GM18505 (cell line): Measurements from ENCODE around the gene DCST1.

Source experiments
- ATAC-seq: cut with Tn5 transposase; IDR thresholded peaks from one replicate; pipeline ENCODE4 v1.9.1; 2021; ENCODE audit not compliant: unreplicated experiment
- POLR2A ChIP-seq: IDR thresholded peaks from 4 replicates; pipeline ENCODE4 v1.6.1; 2011; ENCODE audit warnings: borderline replicate concordance; ENCODE audit not compliant: insufficient read depth, insufficient read length; ENCODE audit errors: extremely low read depth

The DCST1 gene

DNA sequence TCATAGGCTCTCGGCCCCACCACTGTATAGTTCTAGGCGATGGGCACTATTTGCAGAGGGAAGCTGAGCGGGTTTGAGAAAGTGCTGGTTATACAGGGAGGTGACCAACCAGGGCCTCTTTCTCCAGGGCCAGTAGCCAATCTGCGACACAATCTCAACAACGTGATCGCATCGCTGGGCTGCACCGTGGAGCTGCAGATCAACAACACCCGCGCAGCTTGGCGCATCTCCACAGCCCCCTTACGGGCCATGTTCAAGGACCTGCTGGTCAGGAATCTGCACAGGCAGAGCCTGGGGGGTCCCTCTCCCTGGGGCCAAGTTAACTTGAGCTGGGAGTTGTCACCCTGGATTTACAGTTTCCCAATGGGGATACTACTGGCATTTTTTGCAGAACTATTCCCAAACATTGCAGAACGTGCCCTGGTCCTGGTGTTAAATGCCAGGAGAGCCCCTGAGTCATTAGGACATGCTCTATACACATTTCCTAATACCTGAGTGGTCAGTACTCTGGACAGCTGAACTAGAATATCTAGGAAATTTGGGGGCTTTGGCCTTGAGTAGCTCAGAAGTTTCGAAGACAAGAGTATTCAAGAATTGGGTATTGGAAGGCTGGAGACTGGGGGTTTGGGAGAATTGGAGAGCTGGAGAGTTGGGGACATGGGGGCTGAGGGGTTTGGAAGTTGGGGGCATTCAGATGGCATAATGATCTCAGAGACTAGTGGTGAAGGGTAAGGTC, 6.9 kb downstream of the DCST1 start:
- no peak for ATAC-seq
- no peak for TF ChIP-seq POLR2A

DNA sequence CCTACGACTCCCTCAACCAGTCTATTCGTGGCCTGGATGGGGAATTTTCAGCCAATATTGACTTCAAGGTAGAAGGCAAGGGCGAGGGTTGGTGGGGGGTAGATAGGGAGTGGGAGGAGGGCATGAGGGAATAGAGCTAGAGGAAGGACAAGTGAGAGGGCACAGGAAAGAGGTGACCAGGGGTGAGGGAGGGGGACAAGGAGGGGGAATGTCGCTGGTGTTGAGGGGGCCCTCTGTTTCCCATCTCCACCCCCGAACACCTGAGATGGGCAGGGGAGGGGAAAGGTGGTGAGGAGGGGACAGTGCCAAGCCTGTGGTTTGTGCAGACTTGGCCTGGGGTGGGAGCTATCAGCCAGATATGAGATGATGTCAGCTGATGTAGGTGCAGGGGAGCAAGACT, 9.2 kb downstream of the DCST1 start:
- no peak for ATAC-seq
- no peak for TF ChIP-seq POLR2A

GRCh38 chr1:155043301-155043702, 9.7 kb downstream of the DCST1 start:
- no peak for TF ChIP-seq POLR2A
- no peak for ATAC-seq

- TF ChIP-seq POLR2A, result no peak
- no peak for ATAC-seq
These were observed 10.2 kb downstream of the DCST1 start for GRCh38 chr1:155043793-155044192.

GRCh38 chr1:155044365-155044764, 10.7 kb downstream of the DCST1 start:
- TF ChIP-seq POLR2A, result no peak
- no peak for ATAC-seq

- ATAC-seq, result no peak
- TF ChIP-seq POLR2A, result no peak
These were observed 11.4 kb downstream of the DCST1 start for GRCh38 chr1:155044812-155045657.

DNA sequence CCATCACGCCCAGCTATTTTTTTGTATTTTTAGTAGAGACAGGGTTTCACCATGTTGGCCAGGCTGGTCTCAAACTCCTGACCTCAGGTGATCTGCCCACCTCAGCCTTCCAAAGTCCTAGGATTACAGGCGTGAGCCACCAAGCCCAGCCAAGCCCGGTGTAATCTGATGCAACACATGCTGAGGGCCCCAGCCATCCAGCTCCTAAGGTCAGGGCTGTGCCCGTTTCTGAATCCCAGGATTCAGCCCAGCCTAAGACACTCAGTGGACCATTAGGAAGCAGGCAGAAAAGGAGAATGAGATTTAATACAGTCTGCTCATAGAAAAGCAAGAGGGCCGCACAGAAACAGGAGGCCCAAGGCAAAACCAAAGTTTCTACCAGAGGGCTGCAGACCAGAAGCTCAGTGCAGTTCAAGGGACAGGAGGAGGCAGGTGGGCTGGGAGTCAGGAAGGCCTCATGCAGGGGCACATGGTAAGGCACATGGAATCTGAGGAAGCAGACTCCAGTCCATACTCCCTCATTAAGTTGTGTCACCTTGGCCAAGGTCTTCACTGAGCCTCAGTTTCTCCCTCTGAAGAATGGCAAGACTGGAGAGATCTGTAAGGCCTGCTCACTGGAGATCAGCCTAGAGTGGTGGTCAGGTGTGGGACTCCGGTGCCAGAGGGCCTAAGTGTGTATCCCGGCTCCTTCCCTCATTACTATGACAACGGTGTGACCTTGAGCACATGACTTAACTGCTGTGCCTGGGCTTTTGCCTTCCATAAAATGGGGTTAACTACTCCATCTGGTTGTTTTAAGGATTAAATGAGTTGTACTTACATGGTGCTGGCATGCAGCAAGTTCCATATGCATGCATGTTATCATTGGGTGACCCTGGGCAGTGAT, 15.1 kb downstream of the DCST1 start:
- ATAC-seq, result no peak
- TF ChIP-seq POLR2A, result no peak

DNA sequence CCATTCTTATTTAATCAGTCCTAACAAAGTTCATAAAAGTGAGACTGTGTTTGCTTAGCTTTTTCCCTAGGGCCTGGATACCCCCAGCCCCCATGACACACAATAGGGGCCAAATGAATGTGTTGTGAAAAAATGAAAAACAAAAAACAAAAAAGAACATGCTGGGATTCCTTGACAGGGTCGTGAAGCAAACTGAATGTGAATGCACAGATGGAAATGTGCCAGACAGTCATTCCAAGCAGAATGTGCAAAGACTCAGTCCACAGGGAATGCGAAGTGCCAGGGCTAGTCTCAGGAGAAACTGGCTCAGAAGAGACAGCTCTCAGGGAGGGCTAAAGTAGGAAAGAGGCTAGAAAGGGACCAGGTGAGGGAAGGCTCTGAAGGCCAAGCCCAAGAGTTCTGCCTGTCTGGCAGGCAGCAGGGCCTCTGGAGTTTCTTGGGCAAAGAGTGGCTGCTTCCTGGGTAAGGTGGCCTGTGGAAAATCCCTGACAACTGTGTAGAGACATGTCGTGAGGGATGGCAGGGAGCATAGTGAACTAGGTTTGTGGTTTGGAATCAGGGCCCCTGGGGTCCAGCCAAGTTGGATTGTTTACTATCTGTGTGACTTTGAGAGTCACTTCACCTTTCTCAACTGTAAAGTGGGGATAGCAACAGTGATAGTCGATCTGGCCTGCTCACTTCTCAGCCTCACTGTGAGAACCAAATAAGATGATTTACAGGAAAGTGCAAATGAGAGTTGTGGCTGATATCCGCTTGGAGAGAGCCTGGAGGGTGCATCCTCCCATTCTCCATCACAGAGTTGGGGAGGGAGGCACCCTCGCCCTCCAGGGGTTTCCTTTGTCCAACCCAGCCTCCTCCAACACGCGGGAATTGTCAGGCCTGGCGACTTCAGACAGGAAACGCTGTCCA, 16.3 kb downstream of the DCST1 start:
- no peak for TF ChIP-seq POLR2A
- ATAC-seq, result no peak

GRCh38 chr1:155050560-155051341, 17.1 kb downstream of the DCST1 start, which contains the start of gene ADAM15:
Gene ADAM15, plus strand, starts transcription at chr1:155051316. Its CDS starts 71 bp downstream, at chr1:155051387.
- peak; percentile 66 for ATAC-seq
- TF ChIP-seq POLR2A, result no peak

DNA sequence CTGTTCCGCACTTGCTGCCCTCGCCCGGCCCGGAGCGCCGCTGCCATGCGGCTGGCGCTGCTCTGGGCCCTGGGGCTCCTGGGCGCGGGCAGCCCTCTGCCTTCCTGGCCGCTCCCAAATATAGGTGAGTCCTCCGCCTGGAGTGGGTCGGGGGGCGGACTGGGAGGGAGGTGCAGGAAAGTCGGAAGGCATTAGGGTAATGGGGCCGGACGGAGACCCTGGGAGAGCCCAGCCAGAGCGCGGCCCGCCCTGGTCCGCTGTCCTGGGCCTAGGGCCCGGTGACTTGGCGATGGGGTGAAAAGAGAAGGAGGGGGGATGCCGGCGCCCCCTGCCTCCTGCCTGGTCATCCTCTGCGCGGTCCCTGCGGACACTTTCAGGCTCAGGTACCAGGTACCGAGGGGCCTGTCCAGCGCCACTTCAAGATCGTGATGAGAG, 17.7 kb downstream of the DCST1 start:
- ATAC-seq, result no peak
- no peak for TF ChIP-seq POLR2A

GRCh38 chr1:155051777-155052398, 18.3 kb downstream of the DCST1 start:
- no peak for TF ChIP-seq POLR2A
- no peak for ATAC-seq
